Left lobe of liver (tissue), 2 donors: ENCODE data around the gene GNG10. TPM values are rescaled to one million over a fixed set of nuclear protein-coding genes. Genes with fewer than 3 reads are reported as not detected.

Experiments used
- ATAC-seq: fragments of 200-7000 bp; cut with Tn5 transposase; one replicate; pipeline ENCODE4 v1.9.1; 2020; ENCODE audit warnings: mild to moderate bottlenecking, moderate library complexity
- DNase-seq: peaks from one replicate; pipeline ENCODE4 v3.0.0-alpha.2; 2020; ENCODE audit warnings: low spot score
- total RNA-seq: library from RNA; stranded (reverse); gene quantifications from one replicate; pipeline ENCODE4 v1.2.1, GENCODE V29; 2021
- donor health status: DM: no; HTN: no; CAD: no; lungs with moderate emphysema.
- donor health status: DM: no; HTN: yes; CAD: no.

The GNG10 gene
- total RNA-seq, 1 donor from 2014 or later, result 6.3 TPM

DNA sequence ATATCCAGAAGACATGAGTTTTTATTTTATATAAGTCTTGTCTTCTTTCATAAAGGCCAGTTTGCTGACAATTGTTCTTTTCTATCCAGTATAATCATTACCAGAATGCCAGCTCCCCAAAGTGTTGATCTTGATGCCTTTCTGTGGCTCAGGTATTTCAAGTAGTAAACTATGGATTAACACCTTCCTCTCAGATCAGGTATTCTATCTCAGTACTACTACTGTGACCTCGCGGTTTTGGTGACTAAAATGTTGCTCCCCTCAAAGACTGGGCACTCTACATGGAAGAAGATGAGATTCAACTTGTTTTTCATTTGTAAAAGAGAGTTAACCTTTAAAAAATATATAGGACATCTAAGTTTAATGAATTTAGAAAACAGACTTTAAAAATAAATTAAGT is 58.1 kb downstream of the GNG10 start:
- ATAC-seq, result no peak

More for the DNA sequence above, 58.1 kb downstream of the GNG10 start:
- no peak for DNase-seq

Other genes with a start within 250 kb of the GNG10 start
- gene ECPAS, start 177.2 kb upstream of the GNG10 start, total RNA-seq, result 36.4 TPM
- 0.53 TPM for gene ZNF483, start 136.4 kb upstream of the GNG10 start, total RNA-seq
- gene PTGR1, start 62.0 kb upstream of the GNG10 start, total RNA-seq, result 526 TPM
- 21.7 TPM for gene DNAJC25, start 30.3 kb upstream of the GNG10 start, total RNA-seq
- gene SHOC1, start 133.3 kb downstream of the GNG10 start, total RNA-seq, result not detected
- gene UGCG, start 235.2 kb downstream of the GNG10 start, total RNA-seq, result 9.5 TPM